HG03025 (cell line): ENCODE data around the gene FRMD3.
"Not testable (repeated sequence)": the region's sequence is repeated elsewhere in the genome, so short reads cannot be mapped to it uniquely, and the experiment has no call there.

Experiments
- ATAC-seq: cut with Tn5 transposase; IDR thresholded peaks from one replicate; pipeline ENCODE4 v1.9.1; 2021; ENCODE audit warnings: mild to moderate bottlenecking, moderate library complexity; ENCODE audit not compliant: unreplicated experiment, low FRiP score

The FRMD3 gene

DNA sequence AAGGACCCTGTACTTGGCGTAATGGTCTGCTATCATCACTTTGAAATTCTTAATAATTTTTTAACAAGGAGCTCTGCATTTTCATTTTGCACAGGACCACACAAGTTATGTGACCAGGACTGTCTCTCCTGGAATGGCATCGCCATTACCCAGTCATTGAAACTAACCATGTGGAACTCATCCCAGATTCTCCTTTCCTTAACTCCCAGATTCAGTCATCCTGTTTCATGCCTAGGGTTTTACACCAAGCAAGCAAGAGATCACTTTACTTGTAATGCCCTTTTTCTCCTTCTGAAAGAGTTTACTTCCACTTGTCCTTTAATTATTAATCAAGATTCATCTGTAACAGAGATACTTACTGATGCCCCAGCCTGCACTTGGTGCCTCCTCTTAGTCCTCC is 12.0 kb downstream of the FRMD3 start:
- ATAC-seq = no peak

- ATAC-seq = no peak
Observed at GRCh38 chr9:83523684-83524083, 14.5 kb downstream of the FRMD3 start.

- no peak for ATAC-seq
Observed at GRCh38 chr9:83521411-83521810, 16.8 kb downstream of the FRMD3 start.

- no peak for ATAC-seq
Observed at GRCh38 chr9:83521011-83521410, 17.2 kb downstream of the FRMD3 start.

DNA sequence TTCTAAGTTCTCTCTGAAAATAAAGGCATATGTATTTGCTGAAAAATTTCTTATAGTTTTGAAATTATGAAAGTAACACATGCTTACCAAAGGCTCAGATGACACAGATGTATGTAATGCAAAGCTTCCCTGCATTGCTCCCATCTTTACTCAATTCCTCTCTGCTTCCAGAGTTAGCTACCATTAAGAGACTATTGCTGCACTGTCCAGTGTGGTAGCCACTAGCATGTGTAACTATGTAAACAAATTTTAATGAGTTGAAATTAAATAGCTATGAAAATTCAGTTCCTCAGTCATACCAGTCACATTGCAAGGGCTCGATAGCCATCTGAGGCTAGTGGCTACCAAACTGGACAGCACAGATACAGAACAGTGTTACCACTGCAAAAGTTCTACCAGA is 17.9 kb downstream of the FRMD3 start:
- no peak for ATAC-seq

DNA sequence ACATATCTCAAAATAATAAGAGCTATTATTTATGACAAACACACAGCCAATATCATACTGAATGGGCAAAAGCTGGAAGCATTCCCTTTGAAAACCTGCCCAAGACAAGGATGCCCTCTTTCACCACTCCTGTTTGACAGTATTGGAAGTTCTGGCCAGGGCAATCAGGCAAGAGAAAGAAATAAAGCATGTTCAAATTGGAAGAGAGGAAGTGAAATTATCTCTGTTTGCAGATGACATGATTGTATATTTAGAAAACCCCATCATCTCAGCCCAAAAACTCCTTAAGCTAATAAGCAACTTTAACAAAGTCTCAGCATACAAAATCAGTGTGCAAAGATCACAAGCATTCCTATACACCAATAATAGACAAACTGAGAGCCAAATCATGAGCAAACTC is 20.2 kb downstream of the FRMD3 start:
- not testable (repeated sequence) for ATAC-seq

DNA sequence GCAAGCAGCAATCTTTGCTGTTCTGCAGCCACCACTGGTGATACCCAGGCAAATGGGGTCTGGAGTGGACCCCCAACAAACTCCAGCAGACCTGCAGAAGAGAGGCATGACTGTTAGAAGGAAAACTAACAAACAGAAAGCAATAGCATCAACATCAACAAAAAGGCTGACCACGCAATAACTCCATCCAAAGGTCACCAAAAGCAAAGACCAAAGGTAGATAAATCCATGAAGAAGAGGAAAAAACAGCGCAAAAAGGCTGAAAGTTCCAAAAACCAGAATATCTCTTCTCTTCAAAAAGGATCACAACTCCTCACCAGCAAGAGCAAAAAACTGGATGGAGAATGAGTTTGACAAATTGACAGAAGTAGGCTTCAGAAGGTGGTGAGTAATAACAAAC is 23.4 kb downstream of the FRMD3 start:
- no peak for ATAC-seq

GRCh38 chr9:83512621-83513020 is 25.6 kb downstream of the FRMD3 start:
- no peak for ATAC-seq

DNA sequence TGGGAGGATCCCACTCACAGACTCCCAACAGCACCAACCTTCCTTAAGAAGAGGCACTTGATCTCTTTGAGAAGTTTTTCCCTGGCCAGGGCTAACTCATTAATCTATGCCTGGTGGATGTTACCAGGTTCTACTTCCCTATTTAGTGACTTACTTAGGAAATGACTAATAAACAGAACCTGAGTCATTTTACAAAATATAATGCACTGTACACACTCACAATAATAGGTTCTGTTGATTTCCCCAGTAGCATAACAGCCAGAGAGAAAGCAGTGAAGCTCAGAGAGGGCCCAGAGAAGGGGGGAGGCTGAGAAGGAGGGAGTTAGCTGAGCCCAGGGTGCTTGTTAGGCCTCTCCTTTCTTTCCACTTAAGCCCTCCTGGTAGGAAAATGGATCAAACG is 27.1 kb downstream of the FRMD3 start:
- peak; percentile 68 for ATAC-seq

- ATAC-seq = no peak
Observed at GRCh38 chr9:83509402-83509801, 28.8 kb downstream of the FRMD3 start.

- ATAC-seq = no peak
Observed at GRCh38 chr9:83508067-83508466, 30.1 kb downstream of the FRMD3 start.

DNA sequence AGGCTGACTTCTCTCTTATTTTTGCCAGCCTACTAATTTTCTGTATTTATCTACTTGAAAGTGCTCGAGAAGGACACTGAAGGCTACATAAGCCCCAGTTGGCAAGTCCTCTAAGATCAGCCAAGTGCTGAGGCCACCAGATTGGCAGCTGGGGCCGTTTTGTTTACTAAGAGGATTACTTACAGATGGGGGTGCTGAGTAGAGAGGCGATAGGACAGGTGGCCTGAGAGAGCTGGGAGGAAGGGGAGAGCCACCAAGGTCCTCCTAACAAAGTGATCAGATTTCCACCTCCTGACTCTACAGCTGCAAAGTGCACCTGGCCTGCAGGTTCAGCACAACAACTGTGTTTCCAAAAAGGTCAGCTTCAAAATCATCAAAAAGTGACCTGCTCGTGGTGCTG is 32.9 kb downstream of the FRMD3 start:
- no peak for ATAC-seq

GRCh38 chr9:83503866-83504265 is 34.3 kb downstream of the FRMD3 start:
- no peak for ATAC-seq

DNA sequence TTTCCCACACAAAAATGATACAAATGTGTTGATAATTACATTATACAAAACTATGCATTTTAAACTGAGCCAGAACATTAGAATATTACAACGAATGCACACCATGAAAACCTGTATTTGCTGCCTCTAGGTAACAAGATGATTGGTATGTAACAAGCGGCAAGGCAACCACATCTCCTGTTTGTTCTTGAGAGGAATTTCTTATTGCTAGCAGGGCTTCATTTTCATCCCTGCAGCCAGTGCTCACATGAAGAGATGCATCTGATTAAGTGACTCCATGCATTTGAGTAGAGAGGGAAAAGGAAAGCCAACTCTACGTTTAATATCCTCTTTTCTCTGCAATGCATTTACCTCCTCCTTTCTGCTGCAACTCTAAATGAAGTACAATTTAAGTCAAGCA is 36.6 kb downstream of the FRMD3 start:
- ATAC-seq = no peak

DNA sequence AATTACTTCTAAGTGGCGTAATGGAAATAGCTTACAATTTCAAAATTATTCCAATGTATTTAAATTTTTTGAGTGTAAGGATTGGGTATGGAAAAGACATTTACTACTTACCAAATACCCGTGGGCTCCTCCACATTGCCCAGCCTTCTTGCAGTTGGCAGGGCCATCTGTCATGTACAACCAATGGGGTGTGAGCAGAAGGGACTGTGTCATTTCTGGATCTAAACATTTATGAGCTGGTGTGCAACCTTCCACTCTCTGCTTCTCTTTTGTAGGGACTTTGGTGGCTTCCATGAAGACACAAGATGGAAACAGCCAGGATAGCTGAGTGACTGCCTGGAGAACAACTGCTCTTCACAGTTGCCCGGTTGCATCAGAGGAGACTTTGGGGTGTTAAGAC is 40.8 kb downstream of the FRMD3 start:
- ATAC-seq = no peak

DNA sequence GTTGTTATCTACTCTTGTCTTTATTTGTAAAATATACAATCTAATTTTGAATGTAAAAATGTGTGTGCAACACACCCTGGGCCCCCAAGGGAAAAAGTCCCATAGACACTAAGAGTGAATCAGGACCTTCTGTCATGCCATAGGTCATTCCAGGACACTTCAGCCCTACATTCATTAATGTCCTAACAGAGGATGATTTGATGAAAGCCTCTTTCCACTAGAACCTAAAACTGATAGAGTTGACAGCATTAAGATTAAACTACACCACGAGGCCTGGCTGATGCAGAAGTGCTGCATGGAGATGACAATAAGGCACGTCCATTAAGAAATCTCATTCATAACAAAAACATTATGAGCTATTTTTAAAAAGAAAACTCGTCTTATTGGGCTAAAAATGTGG is 46.2 kb downstream of the FRMD3 start:
- ATAC-seq = no peak

DNA sequence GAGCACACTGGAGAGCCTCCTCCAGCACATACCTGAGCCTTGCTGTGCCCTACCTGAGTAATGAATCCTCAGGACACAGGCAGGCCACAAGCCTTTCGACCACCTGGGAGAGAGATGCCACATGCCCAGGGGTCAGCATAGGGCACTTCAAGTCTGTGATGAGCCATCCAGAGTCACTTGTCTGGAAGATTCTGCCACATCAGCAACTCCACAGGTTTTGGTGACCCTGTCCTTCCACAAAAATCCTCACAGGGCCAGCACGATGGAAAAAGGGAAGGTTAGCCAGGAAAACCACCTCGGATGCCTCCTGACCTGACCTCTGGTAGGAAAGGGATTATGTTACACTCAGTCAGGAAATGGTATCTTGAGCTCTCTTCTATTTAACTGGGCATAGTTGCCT is 46.8 kb downstream of the FRMD3 start:
- ATAC-seq = no peak

- ATAC-seq = no peak
Observed at GRCh38 chr9:83489961-83490360, 48.2 kb downstream of the FRMD3 start.

GRCh38 chr9:83484990-83485389 is 53.2 kb downstream of the FRMD3 start:
- no peak for ATAC-seq

GRCh38 chr9:83483223-83483622 is 55.0 kb downstream of the FRMD3 start:
- no peak for ATAC-seq

DNA sequence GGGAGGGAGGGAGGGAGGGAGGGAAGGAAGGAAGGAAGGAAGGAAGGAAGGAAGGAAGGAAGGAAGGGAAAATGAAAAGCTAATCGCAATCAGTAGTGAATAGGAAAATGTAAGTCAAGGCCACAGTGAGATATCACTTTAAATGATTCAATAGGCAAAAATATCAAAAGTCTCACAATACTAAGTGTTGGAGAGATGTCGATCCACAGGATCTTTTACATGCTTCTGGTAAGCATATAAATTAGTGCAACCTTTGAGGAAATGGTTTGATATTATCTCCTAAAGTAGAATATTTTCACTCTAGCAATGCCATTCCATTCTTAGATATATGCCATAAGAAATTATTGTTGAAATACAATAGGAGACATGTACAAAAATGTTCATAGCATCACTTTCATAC is 58.4 kb downstream of the FRMD3 start:
- no peak for ATAC-seq

DNA sequence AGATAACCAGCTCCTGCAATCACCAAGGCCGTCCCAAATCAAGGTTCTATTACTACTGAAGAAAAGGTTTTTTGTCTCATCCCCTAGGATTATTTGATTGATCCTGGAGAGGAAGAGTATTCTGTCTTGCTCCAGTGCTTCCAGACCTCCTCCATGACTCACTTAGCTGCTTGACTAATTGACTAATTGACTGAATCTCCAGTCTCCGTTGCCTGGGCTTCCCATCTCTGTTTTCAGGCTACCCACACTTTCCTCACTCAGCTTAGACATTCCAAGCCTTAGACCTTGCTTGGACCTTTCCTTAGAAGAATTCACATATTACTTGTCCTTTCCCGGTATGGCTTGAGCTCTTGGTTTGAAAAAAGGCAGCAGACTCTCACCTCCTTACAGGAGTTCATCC is 60.6 kb downstream of the FRMD3 start:
- ATAC-seq = no peak

DNA sequence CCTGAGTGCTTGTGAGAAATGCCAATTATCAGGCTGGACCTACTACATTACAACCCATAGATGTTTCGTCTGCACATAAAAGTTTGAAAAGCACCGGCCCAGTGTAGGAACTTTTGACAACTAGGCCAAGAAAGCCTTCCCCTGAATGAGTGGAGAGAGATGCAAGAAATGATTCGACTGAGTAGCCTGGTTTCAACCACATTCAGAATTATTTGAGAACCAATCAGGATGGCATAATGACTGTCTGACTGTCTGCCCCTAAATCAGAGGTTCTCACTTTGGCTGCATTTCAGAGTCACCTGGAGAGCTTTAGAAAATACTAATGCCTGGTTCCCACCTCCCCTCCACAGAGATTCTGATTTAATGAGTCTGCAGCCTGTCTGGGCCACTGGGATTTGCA is 61.1 kb downstream of the FRMD3 start:
- no peak for ATAC-seq

DNA sequence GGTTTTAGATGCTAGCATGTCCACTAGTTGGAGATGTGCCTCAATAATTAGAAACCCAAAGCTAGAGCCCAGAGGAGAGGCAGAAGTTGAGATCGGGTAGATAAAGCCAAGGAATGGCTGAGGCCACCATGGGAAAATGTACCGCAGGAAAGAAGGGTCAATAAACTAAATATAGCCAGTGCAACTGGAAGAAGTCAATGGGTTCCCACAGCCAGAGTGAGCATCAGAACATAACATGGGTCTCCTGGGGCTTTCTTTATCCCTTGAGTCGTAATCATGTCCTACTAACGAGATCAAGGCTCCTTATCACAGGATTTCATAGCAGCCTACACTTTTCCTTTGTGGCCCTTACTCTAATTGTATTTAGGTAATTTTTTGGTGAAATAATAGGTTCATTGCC is 61.7 kb downstream of the FRMD3 start:
- no peak for ATAC-seq
